PC-3 (cell line): ENCODE measurements around the gene AFAP1L2.

Experiments
- CTCF ChIP-seq: fragments of 300-600 bp; sonication (generic); conservative IDR thresholded peaks from 2 replicates; pipeline ENCODE4 v1.5.1; 2017; ENCODE audit warnings: antibody characterized with exemption, low read depth, mild to moderate bottlenecking, low read length
- EZH2 ChIP-seq: fragments of 300-600 bp; sonication (generic); IDR thresholded peaks from one replicate; pipeline ENCODE4 v1.6.1; 2017; ENCODE audit warnings: antibody characterized with exemption, mild to moderate bottlenecking, low read length; ENCODE audit not compliant: unreplicated experiment
- EZH2phosphoT487 ChIP-seq: fragments of 300-600 bp; sonication (generic); IDR thresholded peaks from 2 replicates; pipeline ENCODE4 v1.6.1; 2018; ENCODE audit warnings: mild to moderate bottlenecking, antibody characterized with exemption, low read length, borderline replicate concordance

DNA sequence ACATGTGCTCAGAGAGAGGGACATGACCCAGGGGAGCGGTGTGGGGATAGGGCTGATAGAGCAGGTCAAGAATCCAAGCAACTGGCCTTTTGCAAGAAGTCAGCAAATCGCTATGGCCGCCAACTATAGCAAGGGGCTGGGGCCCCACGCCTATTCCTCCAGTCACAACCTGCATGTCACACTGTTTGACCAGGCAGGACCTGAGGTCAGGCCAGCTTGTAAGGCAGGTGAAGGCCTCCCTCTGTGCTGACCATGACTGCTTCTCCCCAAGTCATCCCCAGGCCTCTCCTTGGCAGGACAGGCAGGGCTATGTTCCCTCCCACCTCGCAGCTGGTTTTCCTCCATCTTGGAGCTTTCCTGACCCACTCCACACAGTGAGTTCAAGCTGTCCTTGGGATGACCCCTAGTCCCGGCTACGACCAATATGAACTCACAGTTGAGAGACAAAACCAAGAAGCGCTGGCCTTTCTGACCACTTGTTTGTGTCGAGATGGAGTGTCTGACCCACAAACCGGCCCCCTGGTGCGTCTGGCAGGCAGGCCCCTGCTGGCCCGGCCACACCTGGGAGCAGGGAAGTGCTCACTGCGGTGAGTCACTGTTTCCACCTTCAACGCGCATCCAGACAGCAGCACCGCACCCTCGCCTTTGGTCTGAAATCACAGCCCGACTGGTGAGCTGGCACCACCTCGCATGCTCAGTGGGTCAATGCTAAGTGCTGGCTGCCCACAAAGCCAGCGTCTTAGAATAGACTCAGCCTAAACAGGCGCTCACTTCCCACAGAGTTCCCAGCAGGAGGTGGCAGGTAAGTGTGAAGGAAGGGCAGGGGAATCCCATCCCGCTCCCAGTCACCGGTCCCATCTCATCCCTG is 83.8 kb downstream of the AFAP1L2 start:
- TF ChIP-seq CTCF (no peak), EZH2 (no peak), EZH2phosphoT487 (no peak)
